Urothelium cell line (cell line): Measurements from ENCODE around the gene ZNF385B.

Experiments used
- DNase-seq: peaks from one replicate; pipeline ENCODE4 v3.0.0; 2011; ENCODE audit warnings: low spot score, mixed read lengths
- FAIRE-seq: peaks from 2 replicates; lab custom pipeline; 2011; peaks lifted over from hg19 to GRCh38; lab: Jason Lieb, UNC

The ZNF385B gene

GRCh38 chr2:179751163-179751809, 110.1 kb downstream of the ZNF385B start:
- DNase-seq (peak; percentile 13), FAIRE-seq (no peak)

DNA sequence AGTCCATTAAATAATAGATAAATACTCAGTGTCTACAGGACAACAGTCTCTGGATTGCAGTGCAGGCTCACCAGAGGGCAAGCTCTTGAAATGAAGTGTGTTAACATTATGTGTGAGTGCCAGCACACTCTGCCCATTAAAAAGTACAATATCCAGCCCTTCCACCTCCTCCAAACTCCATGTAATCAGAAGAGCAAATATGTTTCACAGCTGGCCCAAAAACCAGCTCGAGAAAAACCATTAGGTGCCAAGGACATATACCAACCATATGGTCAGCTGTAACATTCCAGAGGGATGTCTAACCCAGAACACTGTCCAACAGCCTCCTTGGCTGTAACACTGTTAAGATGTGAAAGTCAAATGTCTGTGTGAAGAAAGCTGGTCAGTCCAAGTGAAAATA, 112.2 kb downstream of the ZNF385B start:
- no peak for DNase-seq
- no peak for FAIRE-seq

DNA sequence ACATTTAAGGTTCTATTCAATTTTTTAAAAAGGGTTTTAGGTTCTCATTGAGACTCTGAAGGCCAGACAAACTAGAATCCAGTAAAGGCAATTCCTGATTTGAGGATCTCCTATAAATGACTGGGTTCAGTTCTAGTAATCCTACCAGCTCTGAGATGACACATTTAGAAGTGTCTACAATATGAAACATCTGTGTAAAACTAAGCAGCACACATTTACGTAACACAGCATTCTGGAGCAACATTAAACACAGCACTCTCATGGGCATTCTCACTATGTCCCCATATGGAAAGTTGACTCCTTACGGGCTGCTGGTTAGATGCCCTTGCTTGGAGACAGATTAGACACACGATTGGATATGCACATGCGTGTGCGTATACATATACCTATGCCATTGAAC, 114.4 kb downstream of the ZNF385B start:
- DNase-seq, result no peak
- no peak for FAIRE-seq

GRCh38 chr2:179745635-179746256, 115.7 kb downstream of the ZNF385B start:
- FAIRE-seq (no peak), DNase-seq (no peak)

GRCh38 chr2:179744401-179744800, 117.0 kb downstream of the ZNF385B start:
- FAIRE-seq (no peak), DNase-seq (no peak)

DNA sequence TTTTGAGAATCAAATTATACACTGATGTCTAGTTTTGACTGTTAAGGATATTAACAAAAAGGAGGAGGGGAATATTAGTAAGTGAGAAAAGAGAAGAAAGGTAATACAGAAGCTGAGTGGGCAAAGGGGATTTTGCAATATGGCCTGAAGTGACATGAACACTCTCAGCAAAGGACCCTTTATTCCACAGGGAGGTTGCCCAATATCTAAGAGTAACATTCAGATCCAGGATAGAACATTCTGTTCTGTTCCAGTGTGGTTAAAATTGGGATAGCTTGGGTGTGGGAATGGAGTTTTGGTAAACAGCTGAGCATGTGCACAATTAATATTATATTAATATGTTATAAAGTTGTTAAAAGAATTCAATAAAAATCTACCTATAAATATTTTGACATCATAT, 120.1 kb downstream of the ZNF385B start:
- no peak for DNase-seq
- no peak for FAIRE-seq

GRCh38 chr2:179729966-179730365, 131.4 kb downstream of the ZNF385B start:
- DNase-seq (no peak), FAIRE-seq (no peak)

GRCh38 chr2:179726461-179727180, 134.8 kb downstream of the ZNF385B start:
- no peak for FAIRE-seq
- DNase-seq, result no peak

DNA sequence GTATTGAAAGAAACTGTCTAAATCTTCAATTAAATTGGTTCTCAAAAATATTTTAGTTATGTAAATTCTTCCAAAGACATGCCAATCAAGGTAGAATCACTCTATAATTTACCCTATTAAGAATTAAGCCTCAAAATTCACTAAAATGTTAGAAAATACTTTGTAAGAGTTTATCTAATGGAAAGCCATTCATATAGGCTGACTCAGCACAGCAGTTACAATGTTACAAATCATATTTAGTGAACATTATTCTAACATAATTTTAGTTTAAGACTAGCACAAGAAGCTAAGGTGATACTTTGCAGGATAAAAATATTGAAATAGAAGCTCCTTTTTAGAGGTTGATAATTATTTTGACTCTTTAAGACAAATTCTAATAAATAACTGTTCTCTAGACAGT, 137.0 kb downstream of the ZNF385B start:
- no peak for FAIRE-seq
- no peak for DNase-seq

GRCh38 chr2:179720173-179720772, 141.1 kb downstream of the ZNF385B start:
- no peak for FAIRE-seq
- DNase-seq, result no peak

GRCh38 chr2:179715871-179716270, 145.5 kb downstream of the ZNF385B start:
- FAIRE-seq (no peak), DNase-seq (no peak)

DNA sequence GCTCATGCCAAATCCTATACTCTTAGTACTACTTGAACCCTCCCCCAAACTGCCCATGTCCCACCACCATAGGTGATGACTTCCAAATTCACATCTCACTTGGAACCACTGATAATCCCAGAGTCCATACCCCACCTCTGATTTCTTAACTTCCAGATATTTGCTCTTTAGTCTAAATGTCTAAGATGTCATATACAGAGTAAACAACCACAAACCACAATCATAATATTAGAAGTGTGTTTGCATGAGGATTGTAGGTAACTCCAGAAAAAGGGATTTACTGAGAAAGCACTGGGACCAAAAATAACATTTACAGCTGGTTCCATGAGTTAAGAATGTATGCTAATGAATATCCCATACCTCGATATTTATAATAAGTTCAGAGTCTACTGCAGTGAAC, 146.2 kb downstream of the ZNF385B start:
- no peak for DNase-seq
- no peak for FAIRE-seq

DNA sequence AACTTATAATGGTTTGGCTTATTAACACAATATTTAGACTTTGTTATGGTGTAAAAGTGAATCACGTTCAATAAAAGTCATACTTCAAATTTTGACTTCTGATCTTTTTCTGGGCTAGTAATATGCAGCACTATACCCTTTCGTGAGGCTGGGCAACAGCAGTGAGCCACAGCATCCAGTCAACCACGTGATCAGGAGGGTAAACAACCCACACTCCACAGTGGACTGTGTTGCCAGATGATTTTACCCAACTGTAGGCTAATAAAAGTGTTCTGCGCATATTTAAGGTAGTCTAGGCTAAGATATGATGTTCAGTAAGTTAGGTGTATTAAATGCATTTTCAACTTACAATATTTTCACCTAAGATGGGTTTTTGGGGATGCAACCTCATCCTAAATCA, 148.6 kb downstream of the ZNF385B start:
- DNase-seq (no peak), FAIRE-seq (no peak)

DNA sequence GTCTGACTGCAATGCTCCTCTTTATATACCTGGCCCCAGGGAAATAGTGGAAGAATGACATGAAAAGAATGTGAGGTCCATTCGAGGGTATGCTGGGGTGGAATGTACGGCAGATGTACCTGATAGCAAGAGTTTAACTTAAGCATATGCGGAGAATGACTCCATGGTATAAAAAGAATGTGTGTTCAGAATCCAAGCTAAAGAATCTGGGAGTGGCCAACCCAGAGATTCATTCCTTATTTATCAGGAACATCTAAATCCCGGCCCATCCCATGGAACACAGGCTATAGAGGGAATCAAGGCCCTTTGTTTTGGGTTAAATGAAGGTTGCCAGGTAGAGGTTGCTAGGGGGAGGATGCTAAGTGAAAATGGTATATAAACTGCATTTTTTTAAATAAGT, 150.0 kb downstream of the ZNF385B start:
- FAIRE-seq, result no peak
- no peak for DNase-seq

- no peak for FAIRE-seq
- no peak for DNase-seq
These were observed 157.7 kb downstream of the ZNF385B start for GRCh38 chr2:179703702-179704101.

DNA sequence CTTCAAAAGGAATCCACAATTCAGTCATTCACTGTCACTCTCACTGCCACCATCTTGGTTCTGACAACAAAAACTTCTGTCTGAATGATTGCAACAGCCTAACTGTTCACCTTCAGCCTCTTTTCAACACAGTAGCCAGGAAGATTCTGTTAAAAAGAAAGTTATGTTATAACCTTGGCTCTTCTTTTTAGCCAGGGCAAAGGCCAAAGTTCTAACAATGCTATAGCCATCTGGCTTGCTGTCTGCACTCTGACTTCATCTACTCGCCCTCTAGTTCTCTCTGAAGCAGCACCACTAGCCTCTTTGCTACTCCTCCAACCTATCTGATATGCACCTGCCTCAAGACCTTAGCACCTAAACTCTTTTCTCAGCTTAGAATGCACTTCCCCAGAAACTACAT, 158.5 kb downstream of the ZNF385B start:
- DNase-seq (no peak), FAIRE-seq (no peak)

DNA sequence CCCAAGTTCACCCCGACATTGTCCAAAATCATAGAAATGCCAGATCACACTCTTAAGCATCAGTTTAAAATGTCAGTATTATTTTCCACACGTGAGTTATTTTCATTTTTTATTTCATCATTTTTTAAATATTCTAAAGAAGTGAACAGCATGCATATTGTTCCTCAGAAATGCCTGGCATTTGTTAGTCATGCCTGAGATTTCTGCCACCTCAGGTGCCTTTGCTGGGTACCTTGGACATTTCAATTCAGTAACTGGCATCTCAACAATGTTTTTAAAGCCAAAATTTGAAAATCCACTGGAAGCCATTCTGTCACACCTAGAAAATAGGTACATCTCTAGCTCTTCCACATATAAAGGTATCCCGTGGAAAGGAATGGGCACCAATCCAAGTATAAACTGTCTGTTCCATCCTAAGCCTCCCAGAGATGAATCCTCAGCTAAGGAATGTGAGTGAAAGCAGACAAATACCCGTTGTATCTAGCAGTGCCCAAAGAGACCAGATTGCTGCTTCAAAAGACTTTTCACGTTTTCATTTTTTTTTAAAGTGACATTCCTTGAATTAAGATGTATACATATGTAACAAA, 159.8 kb downstream of the ZNF385B start:
- no peak for FAIRE-seq
- peak; percentile 48 for DNase-seq

DNA sequence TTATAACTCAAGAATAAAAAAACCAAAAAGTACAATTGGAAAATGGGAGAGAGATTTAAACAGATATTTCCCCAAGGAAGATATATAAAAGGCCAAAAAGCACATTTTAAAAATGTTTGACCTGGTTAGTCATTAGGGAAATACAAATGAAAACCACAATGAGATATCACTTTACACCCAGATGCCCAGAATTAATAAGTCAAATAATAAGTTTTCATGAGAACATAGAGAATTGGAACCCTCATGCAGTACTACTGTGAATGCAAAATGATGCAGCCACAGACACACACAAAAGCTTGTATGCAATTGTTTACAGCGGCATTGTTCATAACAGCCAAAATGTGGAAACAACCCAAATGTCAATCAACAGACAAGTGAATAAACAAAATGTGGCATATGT, 165.9 kb downstream of the ZNF385B start:
- FAIRE-seq (no peak), DNase-seq (no peak)

DNA sequence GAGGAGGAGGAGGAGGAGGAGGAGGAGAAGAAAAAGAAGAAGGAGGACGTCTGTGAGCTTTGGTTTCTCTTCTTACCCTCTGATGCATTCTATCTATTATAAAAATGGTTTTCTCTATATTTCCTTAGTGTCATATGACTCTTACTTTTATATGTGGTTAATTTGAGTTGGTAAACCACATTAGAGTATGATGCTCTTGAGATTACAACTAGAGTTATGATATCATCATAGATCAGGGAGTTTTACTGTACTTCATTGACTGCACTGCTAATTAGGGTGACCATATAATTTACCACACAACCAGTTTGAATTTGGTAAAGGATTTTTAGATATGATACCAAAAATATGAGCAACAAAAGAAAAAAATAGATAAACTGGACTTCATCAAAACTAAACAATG, 166.4 kb downstream of the ZNF385B start:
- DNase-seq (no peak), FAIRE-seq (no peak)

DNA sequence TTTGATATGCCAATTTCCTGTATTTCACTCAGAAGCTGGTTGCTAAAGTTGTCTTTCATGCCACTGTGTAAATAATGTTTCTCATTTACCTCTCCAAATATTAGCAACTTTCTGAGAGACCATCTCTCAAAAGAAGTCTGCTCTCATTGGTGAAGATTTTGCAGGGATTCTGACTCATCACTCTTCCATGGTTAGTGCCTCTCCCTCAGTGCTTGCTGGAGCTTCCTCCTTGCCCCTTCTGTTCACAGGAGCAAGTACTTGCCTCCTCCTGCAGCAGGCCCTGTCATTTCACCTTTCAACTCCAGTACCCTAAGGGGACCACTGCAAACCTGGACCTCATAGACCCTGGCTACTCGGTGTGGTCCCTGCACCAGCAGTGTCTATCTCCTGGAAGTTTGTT, 168.8 kb downstream of the ZNF385B start:
- DNase-seq (no peak), FAIRE-seq (no peak)

GRCh38 chr2:179692043-179692442, 169.4 kb downstream of the ZNF385B start:
- no peak for FAIRE-seq

More at GRCh38 chr2:179692043-179692442, 169.4 kb downstream of the ZNF385B start:
- no peak for DNase-seq
